Measurements from ENCODE around the gene MEX3A.

DNA sequence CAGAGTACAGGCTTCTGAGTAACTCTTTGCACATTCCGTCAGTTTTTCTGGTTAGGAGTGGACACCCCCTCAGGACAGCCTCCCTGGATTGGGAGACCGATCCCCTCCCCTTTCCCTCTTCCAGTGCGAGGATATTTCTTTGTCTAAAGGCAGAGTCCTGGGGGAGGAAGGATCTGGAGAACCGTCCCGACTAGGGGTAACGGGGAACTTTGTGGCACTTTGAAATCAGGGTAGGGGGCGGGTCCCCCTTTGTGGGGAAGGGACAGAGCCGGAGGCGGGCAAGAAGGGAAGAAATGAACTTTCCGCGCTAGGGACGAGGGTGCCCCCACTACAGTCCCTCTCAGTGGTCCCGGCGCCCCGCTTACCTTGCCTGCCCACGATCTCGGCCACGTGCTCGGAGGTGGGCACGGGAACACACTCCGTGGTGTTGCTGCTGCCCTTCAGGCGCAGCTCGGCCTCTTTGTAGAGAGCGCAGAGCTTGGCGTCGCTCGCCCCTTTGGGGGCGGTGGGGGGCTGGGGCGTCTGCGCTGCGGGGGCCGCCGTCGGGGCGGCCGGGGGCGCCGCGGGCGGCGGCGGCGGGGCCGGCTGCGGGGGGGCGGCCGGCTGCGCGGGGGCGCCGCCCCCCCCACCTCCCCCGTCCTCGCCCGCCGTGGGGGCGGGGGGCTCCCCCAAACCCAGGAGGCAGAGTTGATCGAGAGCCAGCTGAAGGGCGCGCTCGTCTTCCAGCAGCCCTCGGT, 917 bp downstream of the MEX3A start:
- TF ChIP-seq, protein P1, sequence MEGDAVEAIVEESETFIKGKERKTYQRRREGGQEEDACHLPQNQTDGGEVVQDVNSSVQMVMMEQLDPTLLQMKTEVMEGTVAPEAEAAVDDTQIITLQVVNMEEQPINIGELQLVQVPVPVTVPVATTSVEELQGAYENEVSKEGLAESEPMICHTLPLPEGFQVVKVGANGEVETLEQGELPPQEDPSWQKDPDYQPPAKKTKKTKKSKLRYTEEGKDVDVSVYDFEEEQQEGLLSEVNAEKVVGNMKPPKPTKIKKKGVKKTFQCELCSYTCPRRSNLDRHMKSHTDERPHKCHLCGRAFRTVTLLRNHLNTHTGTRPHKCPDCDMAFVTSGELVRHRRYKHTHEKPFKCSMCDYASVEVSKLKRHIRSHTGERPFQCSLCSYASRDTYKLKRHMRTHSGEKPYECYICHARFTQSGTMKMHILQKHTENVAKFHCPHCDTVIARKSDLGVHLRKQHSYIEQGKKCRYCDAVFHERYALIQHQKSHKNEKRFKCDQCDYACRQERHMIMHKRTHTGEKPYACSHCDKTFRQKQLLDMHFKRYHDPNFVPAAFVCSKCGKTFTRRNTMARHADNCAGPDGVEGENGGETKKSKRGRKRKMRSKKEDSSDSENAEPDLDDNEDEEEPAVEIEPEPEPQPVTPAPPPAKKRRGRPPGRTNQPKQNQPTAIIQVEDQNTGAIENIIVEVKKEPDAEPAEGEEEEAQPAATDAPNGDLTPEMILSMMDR (IDR thresholded peaks at IDR 0.05; ENCODE audit: low read length): no peak
- no peak for TF ChIP-seq EZH2 (IDR thresholded peaks at IDR 0.05; ENCODE audit: borderline replicate concordance, low read length)
